H1 (cell line): ENCODE measurements around the gene GRID1. TPM values are rescaled to one million over a fixed set of nuclear protein-coding genes. Genes with fewer than 3 reads are reported as not detected.

Experiments
- CTCF ChIA-PET: fragments of 300-600 bp; sonication (Branson Sonifier 250); formaldehyde crosslinking; loops from one replicate; lab custom pipeline; 2021; ENCODE audit not compliant: partially characterized antibody; lab: Charles Lee
- POLR2A ChIA-PET: fragments of 300-600 bp; sonication (Branson Sonifier 250); formaldehyde crosslinking; loops from one replicate; lab custom pipeline; 2021; ENCODE audit warnings: inconsistent platforms; ENCODE audit not compliant: partially characterized antibody; lab: Charles Lee
- DNase-seq, 2 experiments: peaks; one replicate each; pipeline versions ENCODE4 v3.0.0 to v3.0.0-alpha.2; 2010 to 2022; ENCODE audit warnings: low spot score in 2 of 2, low read depth in 1 of 2, mixed read lengths in 1 of 2
- FAIRE-seq: peaks from 2 replicates; lab custom pipeline; 2011; peaks lifted over from hg19 to GRCh38; lab: Jason Lieb, UNC
- H2AFZ ChIP-seq: 2 replicates; pipeline ENCODE4 v1.8.1; 2012; ENCODE audit warnings: low read length, inconsistent platforms
- H2AK5ac ChIP-seq: 2 replicates; pipeline ENCODE4 v1.6.1; 2013; ENCODE audit warnings: low read depth, low read length
- H2BK120ac ChIP-seq: replicated peaks from 2 replicates; pipeline ENCODE3; 2013; ENCODE audit warnings: low read depth, low read length, inconsistent platforms
- H2BK12ac ChIP-seq: 2 replicates; pipeline ENCODE4 v1.6.1; 2013; ENCODE audit warnings: low read depth, low read length
- H2BK15ac ChIP-seq: 2 replicates; pipeline ENCODE4 v1.6.1; 2013; ENCODE audit warnings: low read length
- H2BK20ac ChIP-seq: 2 replicates; pipeline ENCODE4 v1.6.1; 2013; ENCODE audit warnings: low read length
- H2BK5ac ChIP-seq: 2 replicates; pipeline ENCODE4 v1.6.1; 2013; ENCODE audit warnings: low read depth, low read length
- H3K14ac ChIP-seq: 2 replicates; pipeline ENCODE4 v1.6.1; 2013; ENCODE audit warnings: inconsistent platforms; ENCODE audit not compliant: insufficient read length
- H3K18ac ChIP-seq: 2 replicates; pipeline ENCODE4 v1.6.1; 2013; ENCODE audit warnings: low read length; ENCODE audit errors: extremely low read depth
- H3K23ac ChIP-seq: 2 replicates; pipeline ENCODE4 v1.6.1; 2013; ENCODE audit warnings: inconsistent platforms; ENCODE audit not compliant: insufficient read length
- H3K23me2 ChIP-seq: 2 replicates; pipeline ENCODE4 v1.6.1; 2013; ENCODE audit warnings: low read depth, low read length
- H3K27ac ChIP-seq: 2 replicates; pipeline ENCODE4 v1.6.1; 2011; ENCODE audit warnings: low read depth, low read length, inconsistent platforms
- H3K27me3 ChIP-seq, 4 experiments: replicated peaks in 1 of 4; 1 replicate in 1 of 4; 2 replicates in 3 of 4; pipeline versions ENCODE4 v1.6.1 to v1.8.1; 2011 to 2013; ENCODE audit warnings: low read length in 3 of 4, mild to moderate bottlenecking in 3 of 4, inconsistent platforms in 2 of 4, mixed read lengths in 2 of 4, moderate library complexity in 1 of 4; ENCODE audit not compliant: control insufficient read depth in 3 of 4, insufficient read depth in 3 of 4; ENCODE audit errors: extremely low read depth in 1 of 4
- H3K36me3 ChIP-seq, 4 experiments: 2 replicates each; pipeline versions ENCODE4 v1.6.1 to v1.8.1; 2011 to 2013; ENCODE audit warnings: mild to moderate bottlenecking in 4 of 4, low read length in 3 of 4, moderate library complexity in 2 of 4, control low read depth in 1 of 4, inconsistent platforms in 1 of 4; ENCODE audit not compliant: insufficient read depth in 4 of 4, control insufficient read depth in 2 of 4
- H3K4ac ChIP-seq: replicated peaks from 2 replicates; pipeline ENCODE3; 2013; ENCODE audit warnings: low read length, low read depth, mixed read lengths, inconsistent platforms; ENCODE audit not compliant: insufficient read length
- H3K4me1 ChIP-seq, 4 experiments: replicated peaks in 1 of 4; 1 replicate in 1 of 4; 2 replicates in 3 of 4; pipeline versions ENCODE4 v1.6.1 to v1.8.1; 2011 to 2013; ENCODE audit warnings: low read length in 3 of 4, inconsistent platforms in 2 of 4, mixed read lengths in 1 of 4; ENCODE audit not compliant: insufficient read depth in 4 of 4, control insufficient read depth in 3 of 4
- H3K4me2 ChIP-seq, 2 experiments: 2 replicates each; pipeline versions ENCODE4 v1.6.1 to v1.8.1; 2011 to 2013; ENCODE audit warnings: low read depth in 2 of 2, low read length in 2 of 2, control low read depth in 1 of 2, inconsistent platforms in 1 of 2, mild to moderate bottlenecking in 1 of 2; ENCODE audit not compliant: insufficient read depth in 1 of 2
- H3K4me3 ChIP-seq, 4 experiments: fragments of 200-600, 300-600 bp in 1 of 4; sonication (generic), shearing (Covaris generic), sonication (Bioruptor Twin) in 1 of 4; 2 replicates each; pipeline versions ENCODE4 v1.5.1 to v1.8.1; 2011 to 2016; ENCODE audit warnings: low read length in 4 of 4, low read depth in 3 of 4, control low read depth in 2 of 4, inconsistent platforms in 2 of 4, mild to moderate bottlenecking in 2 of 4, mixed read lengths in 1 of 4, moderate library complexity in 1 of 4; ENCODE audit not compliant: insufficient read depth in 2 of 4; ENCODE audit errors: extremely low read depth in 1 of 4
- H3K56ac ChIP-seq: replicated peaks from 2 replicates; pipeline ENCODE3; 2013; ENCODE audit warnings: low read depth, mild to moderate bottlenecking, mixed read lengths, low read length, inconsistent platforms; ENCODE audit not compliant: insufficient read length
- H3K79me1 ChIP-seq: 2 replicates; pipeline ENCODE4 v1.6.1; 2013; ENCODE audit warnings: low read depth, low read length, control low read depth
- H3K79me2 ChIP-seq, 2 experiments: 2 replicates each; pipeline versions ENCODE4 v1.6.1 to v1.8.1; 2012 to 2013; ENCODE audit warnings: low read length in 2 of 2, mild to moderate bottlenecking in 2 of 2, inconsistent platforms in 1 of 2; ENCODE audit not compliant: insufficient read depth in 2 of 2, control insufficient read depth in 1 of 2
- H3K9ac ChIP-seq, 4 experiments: replicated peaks in 1 of 4; 1 replicate in 1 of 4; 2 replicates in 3 of 4; pipeline versions ENCODE4 v1.6.1 to v1.8.1; 2011 to 2013; ENCODE audit warnings: low read depth in 3 of 4, low read length in 3 of 4, control low read depth in 2 of 4, mild to moderate bottlenecking in 2 of 4, moderate library complexity in 2 of 4, inconsistent platforms in 1 of 4; ENCODE audit errors: extremely low read depth in 1 of 4
- H3K9me3 ChIP-seq, 2 experiments: 2 replicates each; pipeline versions ENCODE4 v1.6.1 to v1.8.1; 2012 to 2013; ENCODE audit warnings: mild to moderate bottlenecking in 2 of 2, moderate library complexity in 2 of 2, control low read depth in 1 of 2, inconsistent platforms in 1 of 2, low read depth in 1 of 2, low read length in 1 of 2, mixed read lengths in 1 of 2; ENCODE audit not compliant: insufficient read depth in 2 of 2
- H4K20me1 ChIP-seq, 2 experiments: replicated peaks in 1 of 2; 2 replicates each; pipeline versions ENCODE3 to v1.8.1; 2011 to 2013; ENCODE audit warnings: inconsistent platforms in 2 of 2, low read length in 2 of 2, mild to moderate bottlenecking in 1 of 2; ENCODE audit not compliant: insufficient read depth in 2 of 2, control insufficient read depth in 1 of 2
- H4K5ac ChIP-seq: 2 replicates; pipeline ENCODE4 v1.6.1; 2013; ENCODE audit warnings: low read length, low read depth, mixed read lengths, inconsistent platforms; ENCODE audit not compliant: insufficient read length
- H4K8ac ChIP-seq: 2 replicates; pipeline ENCODE4 v1.8.0; 2013; ENCODE audit warnings: mild to moderate bottlenecking, moderate library complexity, low read length, inconsistent platforms; ENCODE audit not compliant: insufficient read depth; ENCODE audit errors: extremely low read depth
- H4K91ac ChIP-seq: replicated peaks from 2 replicates; pipeline ENCODE3; 2013; ENCODE audit warnings: low read length, mixed read lengths, inconsistent platforms; ENCODE audit not compliant: insufficient read length
- CTBP2 ChIP-seq: IDR thresholded peaks from 2 replicates; pipeline ENCODE4 v1.7.0; 2011; ENCODE audit warnings: borderline replicate concordance, mild to moderate bottlenecking, moderate library complexity, mixed read lengths, low read length; ENCODE audit not compliant: insufficient read depth, insufficient read length
- MAFK ChIP-seq: IDR thresholded peaks from 2 replicates; pipeline ENCODE4 v1.6.1; 2012; ENCODE audit warnings: low read depth, mild to moderate bottlenecking, improper control_type of control experiment, low read length
- SP4 ChIP-seq: IDR thresholded peaks from 2 replicates; pipeline ENCODE4 v1.6.1; 2012; ENCODE audit warnings: low read length, inconsistent platforms
- TAF1 ChIP-seq: IDR thresholded peaks from 2 replicates; pipeline ENCODE4 v1.6.1; 2011; ENCODE audit warnings: mild to moderate bottlenecking, low read depth, low read length
- WGBS, 2 experiments: shearing (Covaris generic) in 1 of 2; methylation state at CpG; one replicate each; pipeline versions ENCODE4 v1.1.6 to v1.1.7; 2013 to 2015; ENCODE audit warnings: low lambda C conversion rate in 2 of 2, mixed read lengths in 2 of 2, inconsistent platforms in 1 of 2, low coverage in 1 of 2, missing lambda C conversion rate in 1 of 2; ENCODE audit not compliant: insufficient replicate concordance in 2 of 2, insufficient coverage in 1 of 2, insufficient read length in 1 of 2; ENCODE audit errors: extremely low coverage in 1 of 2, missing lambda C conversion rate in 1 of 2; 5-methylcytosine and 5-hydroxymethylcytosine counted together
- polyA plus RNA-seq, 7 experiments: library from polyadenylated mRNA; depleted of rRNA in 3 of 7; stranded (reverse) in 5 of 7; unstranded in 2 of 7; fragments of >200 nt in 5 of 7; fragments of 200-250 nt in 2 of 7; gene quantifications; 1 replicate in 5 of 7; 2 replicates in 1 of 7; 4 replicates in 1 of 7; pipeline versions ENCODE4 v1.2.1 to v1.2.3, GENCODE V29; 2011 to 2013; ENCODE audit warnings: missing spikeins in 2 of 7, mixed read lengths in 2 of 7
- total RNA-seq: library from RNA; stranded (reverse); fragmentation: NEBNext Ultra II Directional; extraction: Animal tissue kit (Norgen Biotek cat#: 25700); gene quantifications from 2 replicates; pipeline ENCODE4 v1.2.1, GENCODE V29; 2021

Gene GRID1
- total and polyA plus RNA-seq, 2 of the 8 experiments (the other 6 are each of a cell fraction or from before 2014, with no cell fraction given) = 0.22 to 0.30 TPM

- no peak overlapping the region for H2BK5ac ChIP-seq
- no peak overlapping the region for H3K4me3 ChIP-seq
- no peaks in the 10 kb centered on the region for H3K9me3 ChIP-seq
- H3K4ac ChIP-seq = no peak overlapping the region
- H2AK5ac ChIP-seq = no peak overlapping the region
- no peaks in the 10 kb centered on the region for H3K23me2 ChIP-seq
- no peak for FAIRE-seq
- 0 out of 7 replicates have a peak, but pooled peaks cover 0 to 3% (median 1%) of the 10 kb centered on the region in 4 experiments for H3K27me3 ChIP-seq
- no peaks in the 10 kb centered on the region for H3K79me2 ChIP-seq
- CTCF ChIA-PET = interaction anchor here (1.0 to 5.7 kb wide), 6 partner anchors 9 to 202 kb away, joined by 3 to 33 read pairs (median 3); no protein-coding TSS in a partner anchor
- H3K9ac ChIP-seq = no peak overlapping the region
- H3K23ac ChIP-seq = no peak overlapping the region
- H3K79me1 ChIP-seq = no peaks in the 10 kb centered on the region
- H3K27ac ChIP-seq = no peak overlapping the region
- H4K8ac ChIP-seq = no peak overlapping the region
- TF ChIP-seq TAF1 = no peak
- TF ChIP-seq CTBP2 = no peak
- TF ChIP-seq MAFK = no peak
- no peak for TF ChIP-seq SP4
- H2BK20ac ChIP-seq = no peak overlapping the region
- no peak overlapping the region for H3K14ac ChIP-seq
- no peak overlapping the region for H2AFZ ChIP-seq
- H3K4me1 ChIP-seq = no peaks in the 10 kb centered on the region
- no peak overlapping the region for H2BK120ac ChIP-seq
- 77% methylated on average over 3 of the region's 3 CpGs; no CpG with 5 or more reads in 1 of the 2 experiments for WGBS, 2 experiments
- no peak for DNase-seq
- no peaks in the 10 kb centered on the region for H4K20me1 ChIP-seq
- no peak overlapping the region for H3K4me2 ChIP-seq
- no peak overlapping the region for H2BK15ac ChIP-seq
- no peak overlapping the region for H3K56ac ChIP-seq
- H4K5ac ChIP-seq = no peak overlapping the region
- H2BK12ac ChIP-seq = no peak overlapping the region
- POLR2A ChIA-PET = no interaction called here
- H3K18ac ChIP-seq = no peak overlapping the region
- no peak overlapping the region for H4K91ac ChIP-seq
- H3K36me3 ChIP-seq = no peaks in the 10 kb centered on the region
These were observed 62.2 kb downstream of the GRID1 start for GRCh38 chr10:86304436-86304835.
